ENCODE results near the gene GALNT17.

DNA sequence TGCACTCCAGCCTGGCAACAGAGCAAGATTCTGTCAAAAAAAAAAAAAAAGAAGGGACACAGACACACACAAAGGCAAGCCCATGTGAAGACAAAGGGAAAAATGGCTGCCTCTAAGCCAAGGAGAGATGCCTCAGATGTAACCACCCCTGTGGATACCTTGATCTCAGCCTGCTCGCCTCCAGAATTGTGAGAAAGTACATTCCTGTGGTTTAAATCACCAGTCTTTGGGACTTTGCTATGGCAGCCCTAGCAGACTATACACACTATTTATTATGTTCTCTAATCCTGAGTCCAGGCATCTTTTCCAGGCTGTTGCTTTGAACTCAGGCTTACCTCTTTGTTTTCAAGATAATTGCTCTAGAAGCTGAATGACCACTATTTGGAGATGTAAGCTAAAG is 494.3 kb downstream of the GALNT17 start:
- TF ChIP-seq EZH2 (IDR thresholded peaks at IDR 0.05; ENCODE audit: borderline replicate concordance, low read depth, low read length, poor library complexity, severe bottlenecking), result no peak
- TF ChIP-seq, protein P1, sequence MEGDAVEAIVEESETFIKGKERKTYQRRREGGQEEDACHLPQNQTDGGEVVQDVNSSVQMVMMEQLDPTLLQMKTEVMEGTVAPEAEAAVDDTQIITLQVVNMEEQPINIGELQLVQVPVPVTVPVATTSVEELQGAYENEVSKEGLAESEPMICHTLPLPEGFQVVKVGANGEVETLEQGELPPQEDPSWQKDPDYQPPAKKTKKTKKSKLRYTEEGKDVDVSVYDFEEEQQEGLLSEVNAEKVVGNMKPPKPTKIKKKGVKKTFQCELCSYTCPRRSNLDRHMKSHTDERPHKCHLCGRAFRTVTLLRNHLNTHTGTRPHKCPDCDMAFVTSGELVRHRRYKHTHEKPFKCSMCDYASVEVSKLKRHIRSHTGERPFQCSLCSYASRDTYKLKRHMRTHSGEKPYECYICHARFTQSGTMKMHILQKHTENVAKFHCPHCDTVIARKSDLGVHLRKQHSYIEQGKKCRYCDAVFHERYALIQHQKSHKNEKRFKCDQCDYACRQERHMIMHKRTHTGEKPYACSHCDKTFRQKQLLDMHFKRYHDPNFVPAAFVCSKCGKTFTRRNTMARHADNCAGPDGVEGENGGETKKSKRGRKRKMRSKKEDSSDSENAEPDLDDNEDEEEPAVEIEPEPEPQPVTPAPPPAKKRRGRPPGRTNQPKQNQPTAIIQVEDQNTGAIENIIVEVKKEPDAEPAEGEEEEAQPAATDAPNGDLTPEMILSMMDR (conservative IDR thresholded peaks at IDR 0.05; ENCODE audit: low read depth, low read length), result no peak

Data from A673 (cell line).